ENCODE measurements around the gene CADPS. TPM values are rescaled to one million over a fixed set of nuclear protein-coding genes. Genes with fewer than 3 reads are reported as not detected.
A peak's percentile ranks its signal among the peaks of the same experiment; 100 is the strongest.

CADPS gene
- total RNA-seq, 1 donor from 2014 or later = 270 TPM

- no peak for FAIRE-seq
Observed at GRCh38 chr3:62700357-62700756, 174.9 kb downstream of the CADPS start.

GRCh38 chr3:62699728-62700127 is 175.5 kb downstream of the CADPS start:
- FAIRE-seq (no peak), DNase-seq (ENCODE audit: low spot score in 2 of 2) (no peak)

More at GRCh38 chr3:62700357-62700756, 174.9 kb downstream of the CADPS start:
- no peak for DNase-seq (ENCODE audit: low spot score in 2 of 2)

- DNase-seq (ENCODE audit: low spot score in 2 of 2) (no peak), FAIRE-seq (no peak)
Observed at GRCh38 chr3:62696011-62696410, 179.2 kb downstream of the CADPS start.

DNA sequence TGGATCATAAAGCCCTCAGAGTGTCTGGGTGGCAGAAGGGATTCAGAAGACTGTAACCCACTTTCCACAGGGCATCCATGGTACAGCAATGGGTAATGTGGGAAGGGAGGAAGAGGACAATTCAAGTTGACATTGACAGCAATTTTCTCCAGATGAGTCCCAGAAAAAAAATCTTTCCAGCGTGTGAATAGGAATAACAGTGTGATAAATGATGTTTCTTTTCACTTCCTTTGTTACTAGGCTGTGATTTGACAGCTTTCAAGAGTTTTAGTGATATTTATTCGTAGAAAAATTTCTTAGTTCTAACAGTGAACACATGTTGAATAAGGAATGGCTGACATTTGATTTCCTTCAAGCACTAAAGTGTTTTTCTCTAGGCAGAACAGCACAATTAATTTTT is 186.4 kb downstream of the CADPS start:
- DNase-seq (ENCODE audit: low spot score in 2 of 2) = no peak
- no peak for FAIRE-seq

GRCh38 chr3:62688050-62688449 is 187.2 kb downstream of the CADPS start:
- FAIRE-seq = no peak
- DNase-seq (ENCODE audit: low spot score in 2 of 2) = no peak

DNA sequence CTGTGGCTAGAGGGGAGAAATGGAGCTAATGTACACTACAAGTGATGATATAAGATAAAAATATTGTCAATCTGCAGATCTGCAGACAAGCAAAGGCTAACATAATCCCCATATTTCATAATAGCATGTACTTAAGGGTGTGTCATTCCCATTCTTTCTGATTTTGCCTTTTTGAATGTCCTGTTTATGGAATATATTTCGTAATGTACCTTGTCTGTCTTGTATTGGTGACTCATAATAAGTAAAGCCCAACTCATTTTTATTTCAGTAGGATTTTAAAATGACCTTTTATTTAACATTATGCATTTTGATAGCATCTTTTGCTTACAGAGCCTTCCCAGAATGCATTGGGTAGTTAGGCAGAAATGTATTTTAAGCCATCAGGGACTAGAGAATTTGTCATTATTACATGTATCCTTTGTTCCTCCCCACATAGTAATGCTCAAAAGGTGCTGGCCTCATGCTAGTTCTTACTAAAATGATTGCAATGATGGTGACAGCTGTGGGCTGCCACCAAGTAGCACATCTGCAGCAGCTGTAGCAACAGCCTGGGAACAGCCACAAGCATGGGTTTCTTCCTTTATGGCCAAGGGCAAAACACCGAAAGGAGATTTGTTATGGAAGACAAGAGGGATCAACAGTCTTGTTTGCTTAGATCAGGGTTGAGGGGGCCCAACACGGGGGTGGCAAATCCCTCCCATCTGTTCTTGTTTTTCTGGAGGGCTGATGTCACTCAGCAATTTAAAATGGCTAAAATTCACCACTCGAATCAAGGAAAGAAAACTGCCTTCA is 188.5 kb downstream of the CADPS start:
- DNase-seq (ENCODE audit: low spot score in 2 of 2) = no peak
- FAIRE-seq = no peak

DNA sequence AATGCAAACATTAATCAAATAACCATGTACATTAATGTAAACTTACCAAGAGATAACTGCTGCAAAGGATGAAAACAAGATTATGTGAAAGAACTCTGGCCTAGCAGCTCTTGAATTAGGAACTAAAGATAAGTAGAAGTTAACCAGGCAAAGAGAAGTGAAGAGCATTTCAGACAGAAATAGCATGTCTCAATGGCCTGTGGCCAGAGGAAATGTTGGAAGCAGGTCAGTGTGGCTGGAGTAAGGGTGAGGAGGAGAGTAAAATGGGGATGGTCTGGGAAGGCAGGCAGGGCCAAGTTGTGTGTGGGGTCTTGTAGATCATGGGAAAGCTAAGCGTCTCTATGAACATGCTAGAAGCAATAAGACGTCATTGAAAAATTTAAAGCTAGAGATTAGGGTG is 192.4 kb downstream of the CADPS start:
- DNase-seq (ENCODE audit: low spot score in 2 of 2) (no peak), FAIRE-seq (no peak)

- DNase-seq (ENCODE audit: low spot score in 2 of 2) = no peak
- no peak for FAIRE-seq
Observed at GRCh38 chr3:62679988-62680387, 195.2 kb downstream of the CADPS start.

- no peak for DNase-seq (ENCODE audit: low spot score in 2 of 2)
- no peak for FAIRE-seq
Observed at GRCh38 chr3:62678841-62679240, 196.4 kb downstream of the CADPS start.

- FAIRE-seq = no peak
- DNase-seq (ENCODE audit: low spot score in 2 of 2) = no peak
Observed at GRCh38 chr3:62677926-62678325, 197.3 kb downstream of the CADPS start.

DNA sequence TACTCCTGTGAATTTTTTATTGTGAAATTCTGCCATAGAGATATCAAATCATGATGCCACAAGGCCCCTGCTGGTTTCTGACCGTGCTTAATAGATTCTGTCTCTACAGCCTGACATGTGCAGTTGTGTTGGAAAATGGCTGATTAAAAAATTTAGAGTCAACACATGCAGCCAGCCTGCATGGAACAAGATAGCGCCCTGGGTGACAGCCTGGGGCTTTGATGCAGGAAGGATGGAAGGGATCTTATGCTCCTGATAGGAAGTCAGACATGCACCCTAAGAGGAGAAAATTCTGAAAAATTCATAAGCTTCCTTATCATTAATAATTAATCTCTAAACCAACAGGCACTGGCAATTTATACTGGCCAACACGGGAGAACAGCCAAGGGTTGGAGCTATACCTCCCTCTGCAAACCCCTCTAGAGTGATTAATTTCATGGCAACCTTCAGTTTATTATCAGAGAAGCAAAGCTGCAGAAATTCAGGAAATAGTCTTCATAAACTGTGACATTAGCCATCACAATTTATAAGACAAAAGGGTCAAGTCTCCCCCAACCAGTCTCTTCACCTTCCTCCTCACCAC is 198.4 kb downstream of the CADPS start:
- DNase-seq (ENCODE audit: low spot score in 2 of 2) (no peak), FAIRE-seq (no peak)

DNA sequence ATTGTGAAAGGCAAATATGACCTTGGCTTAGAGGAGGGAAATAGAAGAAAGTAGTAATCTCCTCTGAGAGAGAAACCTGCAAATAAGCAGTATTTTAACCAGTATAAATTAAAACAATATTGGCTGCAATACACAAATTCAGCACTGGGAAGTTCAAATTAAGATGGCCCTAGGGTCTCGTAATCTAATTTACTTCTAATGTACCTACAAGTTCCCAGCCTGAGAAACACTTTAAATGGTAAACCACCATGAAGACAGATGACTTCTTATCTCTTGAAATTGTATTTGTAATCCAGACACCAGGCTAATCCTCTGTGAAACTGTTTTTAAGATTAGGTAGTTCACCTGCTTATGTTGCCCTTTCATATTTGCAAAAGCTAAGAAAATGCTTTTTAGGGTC is 199.7 kb downstream of the CADPS start:
- DNase-seq (ENCODE audit: low spot score in 2 of 2) = no peak

DNA sequence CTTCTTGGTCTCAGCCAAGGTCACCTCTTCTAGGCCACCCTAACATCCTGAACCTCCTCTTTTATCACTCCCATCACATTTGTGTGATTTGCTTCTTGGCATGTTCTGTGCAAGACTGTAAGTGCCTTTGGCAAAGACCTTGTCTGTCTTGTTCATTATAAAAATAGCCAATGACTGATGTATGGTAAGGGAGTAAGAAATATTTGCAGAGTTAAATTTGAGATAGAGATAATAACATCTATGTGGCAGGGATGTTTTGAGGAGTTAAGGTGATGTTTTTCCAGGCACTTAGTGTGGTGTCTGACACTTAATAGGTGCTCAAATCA is 202.3 kb downstream of the CADPS start:
- FAIRE-seq (no peak), DNase-seq (ENCODE audit: low spot score in 2 of 2) (no peak)

More for the DNA sequence above, 199.7 kb downstream of the CADPS start:
- no peak for FAIRE-seq

DNA sequence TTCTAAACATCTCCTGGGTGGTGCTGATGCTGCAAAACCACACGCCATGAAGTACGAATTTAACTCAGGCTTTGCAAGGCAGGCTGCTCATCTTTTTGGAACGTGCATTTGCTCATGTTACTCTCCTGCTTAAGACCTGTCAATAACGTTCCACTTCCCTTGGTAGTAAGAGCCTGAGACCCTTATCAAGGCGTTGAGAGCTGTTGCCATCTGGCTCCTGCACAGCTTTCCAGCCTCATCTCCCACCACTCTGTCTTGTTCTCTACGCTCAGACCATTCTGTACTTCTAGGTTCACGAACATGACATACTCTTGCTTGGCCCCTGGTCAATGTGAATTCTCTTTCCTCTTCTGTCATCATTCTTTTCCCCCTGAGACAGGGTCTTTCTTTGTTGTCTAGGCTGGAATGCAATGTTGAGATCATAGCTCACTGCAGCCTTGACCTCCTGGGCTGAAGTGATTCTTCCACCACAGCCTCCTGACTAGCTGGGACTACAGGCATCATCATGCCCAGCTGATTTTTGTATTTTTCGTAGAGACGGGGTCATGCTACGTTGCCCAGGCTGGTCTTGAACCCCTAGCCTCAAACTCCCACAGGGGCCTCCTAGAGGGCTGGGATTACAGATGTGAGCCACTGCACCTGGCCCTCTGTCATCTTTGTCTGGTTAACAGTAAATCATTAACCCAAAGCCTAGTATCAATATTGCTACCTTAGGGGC is 202.8 kb downstream of the CADPS start:
- FAIRE-seq (no peak), DNase-seq (ENCODE audit: low spot score in 2 of 2) (no peak)

DNA sequence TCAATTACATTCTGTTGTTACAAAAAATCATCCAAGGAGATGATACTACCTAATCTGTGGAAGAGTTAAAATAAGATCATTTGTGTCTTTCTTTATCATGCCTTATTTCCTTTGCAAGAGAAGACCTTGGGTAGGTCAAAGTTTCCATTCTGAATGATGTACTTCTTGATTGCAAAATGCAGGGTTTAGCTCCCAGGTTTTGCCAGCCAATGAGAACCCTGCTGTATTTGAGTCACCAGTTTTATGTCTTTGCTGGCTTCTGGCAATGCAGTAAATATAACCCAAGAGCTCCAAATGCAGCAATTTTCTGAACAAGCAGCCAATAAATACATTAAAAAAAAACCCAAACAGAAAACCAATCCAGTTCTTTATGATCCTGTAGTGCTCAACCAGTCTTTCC is 204.9 kb downstream of the CADPS start:
- DNase-seq (ENCODE audit: low spot score in 2 of 2) = no peak
- no peak for FAIRE-seq

DNA sequence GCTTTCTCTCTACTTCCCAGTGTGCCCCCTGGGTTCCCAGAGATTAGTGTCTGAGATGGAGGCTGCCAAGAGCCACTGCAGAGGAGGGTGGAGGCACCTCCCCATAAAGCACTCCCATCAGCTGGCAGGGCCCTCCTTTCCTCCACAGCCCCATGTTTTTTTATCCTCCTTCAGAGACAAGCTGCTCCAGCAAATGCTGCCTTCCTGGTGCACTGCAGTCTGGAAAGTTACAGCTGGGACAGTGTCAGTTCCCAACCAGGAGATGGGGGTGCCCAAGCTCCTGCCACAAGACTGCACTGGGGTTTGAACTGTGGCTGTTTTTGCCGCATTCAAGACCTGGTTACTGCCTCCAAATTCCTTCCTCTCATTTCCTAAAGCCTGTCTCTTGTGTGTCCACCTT is 206.1 kb downstream of the CADPS start:
- no peak for DNase-seq (ENCODE audit: low spot score in 2 of 2)
- FAIRE-seq = no peak

DNA sequence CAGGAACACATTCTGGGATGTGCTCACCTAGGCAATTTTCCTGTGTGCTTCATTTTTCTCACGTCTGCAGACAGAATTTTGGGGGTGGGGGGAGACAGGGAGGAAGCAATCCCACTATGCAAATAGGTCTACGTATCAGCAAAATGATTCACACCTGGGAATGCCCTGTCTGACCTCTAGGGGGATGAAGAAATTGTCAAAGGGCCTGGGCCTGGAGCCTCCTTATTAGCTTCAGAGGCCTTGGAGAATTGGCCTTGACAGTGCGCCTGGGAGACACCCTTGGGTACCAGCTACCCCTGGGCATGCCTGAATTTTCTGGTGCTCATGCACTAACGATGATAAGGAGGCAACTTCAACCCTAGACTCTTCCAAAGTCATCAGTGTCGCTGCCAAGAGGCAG is 207.5 kb downstream of the CADPS start:
- no peak for FAIRE-seq
- DNase-seq (ENCODE audit: low spot score in 2 of 2) = no peak

DNA sequence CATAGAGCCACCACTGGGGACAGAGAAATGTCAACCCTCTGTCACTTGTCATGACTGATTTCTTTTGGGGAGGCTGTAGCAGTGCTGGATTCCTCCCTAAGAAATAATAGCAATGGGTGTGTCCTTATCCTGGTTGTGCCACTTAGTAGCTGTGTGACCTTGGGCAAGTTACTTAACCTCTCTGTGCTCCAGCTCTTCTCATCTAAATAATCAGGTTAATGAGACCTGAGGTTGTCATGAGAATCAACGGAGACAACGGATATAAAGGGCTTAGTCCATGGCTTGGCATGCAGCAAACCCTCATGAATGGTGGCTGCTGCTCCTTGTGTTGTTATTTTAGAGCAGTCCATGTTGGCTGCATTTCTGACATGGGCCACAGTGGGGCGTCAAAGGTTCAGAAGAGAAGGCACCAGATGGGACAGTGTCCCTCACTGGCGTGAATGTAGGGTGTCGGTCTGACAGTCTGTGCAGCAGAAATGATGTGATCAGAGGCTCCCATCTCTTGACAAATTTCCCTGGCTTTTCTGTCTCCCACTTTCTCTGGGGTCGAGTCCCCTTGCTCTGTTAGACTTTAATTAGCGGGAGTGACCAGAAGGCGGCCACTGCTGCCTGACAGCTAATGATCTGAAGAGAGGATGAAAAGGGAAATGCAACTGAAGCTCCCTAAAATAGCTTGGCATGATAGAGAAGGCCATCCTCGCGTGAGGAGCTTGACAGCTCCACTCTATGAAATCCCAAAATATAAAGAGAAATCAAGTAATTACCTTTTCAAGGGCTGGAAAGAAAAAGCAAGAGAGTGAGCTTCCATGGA is 209.4 kb downstream of the CADPS start:
- peak; percentile 3 to 28 for DNase-seq (ENCODE audit: low spot score in 2 of 2)
- no peak for FAIRE-seq

GRCh38 chr3:62662677-62663076 is 212.5 kb downstream of the CADPS start:
- no peak for DNase-seq (ENCODE audit: low spot score in 2 of 2)
- FAIRE-seq = no peak

GRCh38 chr3:62659660-62660059 is 215.6 kb downstream of the CADPS start:
- DNase-seq (ENCODE audit: low spot score in 2 of 2) (no peak), FAIRE-seq (no peak)

DNA sequence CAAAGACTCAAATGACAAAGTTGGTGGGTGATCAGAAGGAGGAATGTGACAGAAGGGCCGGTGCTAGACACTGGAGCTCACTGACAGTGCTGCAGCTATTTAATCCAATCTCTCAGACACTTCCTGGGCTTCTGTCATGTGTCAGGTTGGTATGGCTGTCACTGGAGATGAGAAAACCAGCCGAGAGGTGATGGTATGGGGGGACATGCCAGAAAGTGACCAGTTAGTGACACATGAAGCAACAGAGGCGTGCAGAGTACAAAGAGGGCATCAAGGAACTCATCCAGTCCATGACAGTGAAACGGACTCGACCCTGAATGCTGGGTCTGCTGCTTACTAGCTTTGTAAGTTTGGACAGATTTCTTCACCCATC is 219.5 kb downstream of the CADPS start:
- no peak for FAIRE-seq

More for the DNA sequence above, 219.5 kb downstream of the CADPS start:
- no peak for DNase-seq (ENCODE audit: low spot score in 2 of 2)
